SH-SY5Y (cell line): ENCODE measurements around the gene AHNAK.

Source experiments
- GATA2 ChIP-seq: IDR thresholded peaks from 2 replicates; pipeline ENCODE4 v1.6.1; 2011; ENCODE audit warnings: mild to moderate bottlenecking, low read depth, low read length
- GATA3 ChIP-seq: IDR thresholded peaks from 2 replicates; pipeline ENCODE4 v1.6.1; 2011; ENCODE audit warnings: low read depth, mild to moderate bottlenecking, low read length, moderate library complexity

The AHNAK gene

DNA sequence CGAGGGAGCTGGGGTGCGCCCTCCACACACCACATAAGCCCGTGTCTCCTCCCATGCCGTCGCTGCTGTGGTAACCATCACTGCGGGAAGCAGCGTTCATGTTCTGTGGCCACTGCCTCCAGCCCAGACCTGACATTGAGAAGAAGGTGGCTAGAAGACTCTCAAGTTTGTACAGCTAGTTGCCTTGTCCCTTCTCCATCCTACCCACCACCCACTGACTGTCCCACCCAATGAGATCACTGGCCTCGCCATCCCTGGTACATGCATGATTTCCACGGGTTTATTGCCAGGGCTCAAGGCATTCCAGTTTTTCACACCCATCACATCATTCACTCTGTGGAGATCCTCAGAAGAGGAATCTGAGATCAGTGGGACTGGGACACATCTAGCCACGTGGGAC, 33.0 kb downstream of the AHNAK start:
- TF ChIP-seq GATA2 (no peak), GATA3 (no peak)

DNA sequence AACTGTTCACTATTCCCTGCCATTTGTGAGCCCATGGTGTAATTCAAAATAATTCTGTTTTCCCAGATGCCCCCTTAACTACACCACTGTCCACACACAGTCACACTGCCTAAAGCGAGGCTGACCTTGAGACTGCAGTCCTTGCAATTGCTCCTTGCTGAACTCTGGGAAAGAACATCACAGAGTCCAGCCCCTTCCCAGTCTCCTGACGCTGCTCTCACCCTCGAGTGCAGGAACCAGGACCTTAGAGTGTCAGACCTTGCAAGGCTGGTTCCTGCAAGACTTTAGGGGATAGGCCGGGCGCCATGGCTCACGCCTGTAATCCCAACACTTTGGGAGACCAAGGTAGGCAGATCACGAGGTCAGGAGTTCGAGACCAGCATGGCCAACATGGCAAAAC, 33.6 kb downstream of the AHNAK start:
- no peak for TF ChIP-seq GATA3
- TF ChIP-seq GATA2 = no peak

DNA sequence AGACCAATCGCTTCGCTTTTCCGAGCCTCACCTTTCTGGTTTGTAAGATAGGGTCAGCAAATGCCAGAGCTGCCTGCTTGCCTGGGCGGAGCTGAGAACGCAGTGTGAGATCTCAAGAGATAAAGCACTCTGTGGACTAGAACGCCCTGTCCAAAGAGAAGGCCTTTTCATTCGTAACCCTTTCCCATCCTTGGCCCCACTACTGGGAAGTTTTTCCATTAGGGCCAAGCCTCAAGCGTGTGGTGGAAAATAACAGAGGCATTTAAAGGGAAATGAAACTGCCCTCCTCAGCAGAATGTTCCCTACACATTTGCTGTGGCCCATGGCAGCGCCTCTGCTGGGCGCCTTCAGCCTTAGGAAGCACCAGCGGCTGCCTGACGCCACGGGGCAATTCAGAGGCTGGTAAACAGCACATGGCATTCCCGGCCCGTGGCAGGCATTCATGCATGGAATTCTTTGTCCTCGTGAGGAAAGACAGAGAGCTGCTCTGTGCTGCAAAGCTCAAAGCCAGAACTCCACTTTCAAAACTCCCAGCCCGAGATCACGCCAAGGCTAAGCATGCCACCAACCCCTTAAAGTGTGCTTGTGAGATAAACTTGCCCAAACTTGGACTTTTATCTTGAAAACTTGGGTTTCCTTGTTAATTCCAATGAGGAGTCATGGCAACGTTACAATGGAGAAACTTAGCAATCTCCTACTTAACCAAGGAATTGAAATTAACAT, 38.1 kb downstream of the AHNAK start:
- peak; percentile 73 for TF ChIP-seq GATA2
- no peak for TF ChIP-seq GATA3

DNA sequence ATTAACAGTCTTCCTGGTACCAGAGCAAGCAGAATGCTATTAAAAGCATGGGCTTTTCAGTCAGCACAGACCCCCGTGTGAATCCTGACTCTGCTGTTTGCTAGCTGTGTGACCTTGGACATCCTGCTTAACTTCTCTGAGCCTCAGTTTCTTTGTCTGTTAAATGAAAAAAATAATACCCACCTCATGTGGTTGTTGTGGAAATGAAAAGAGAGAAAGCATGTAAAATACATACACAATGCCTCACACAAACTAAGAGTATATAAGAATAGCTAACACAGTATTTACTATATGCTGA, 39.5 kb downstream of the AHNAK start:
- TF ChIP-seq GATA3 (no peak), GATA2 (no peak)

DNA sequence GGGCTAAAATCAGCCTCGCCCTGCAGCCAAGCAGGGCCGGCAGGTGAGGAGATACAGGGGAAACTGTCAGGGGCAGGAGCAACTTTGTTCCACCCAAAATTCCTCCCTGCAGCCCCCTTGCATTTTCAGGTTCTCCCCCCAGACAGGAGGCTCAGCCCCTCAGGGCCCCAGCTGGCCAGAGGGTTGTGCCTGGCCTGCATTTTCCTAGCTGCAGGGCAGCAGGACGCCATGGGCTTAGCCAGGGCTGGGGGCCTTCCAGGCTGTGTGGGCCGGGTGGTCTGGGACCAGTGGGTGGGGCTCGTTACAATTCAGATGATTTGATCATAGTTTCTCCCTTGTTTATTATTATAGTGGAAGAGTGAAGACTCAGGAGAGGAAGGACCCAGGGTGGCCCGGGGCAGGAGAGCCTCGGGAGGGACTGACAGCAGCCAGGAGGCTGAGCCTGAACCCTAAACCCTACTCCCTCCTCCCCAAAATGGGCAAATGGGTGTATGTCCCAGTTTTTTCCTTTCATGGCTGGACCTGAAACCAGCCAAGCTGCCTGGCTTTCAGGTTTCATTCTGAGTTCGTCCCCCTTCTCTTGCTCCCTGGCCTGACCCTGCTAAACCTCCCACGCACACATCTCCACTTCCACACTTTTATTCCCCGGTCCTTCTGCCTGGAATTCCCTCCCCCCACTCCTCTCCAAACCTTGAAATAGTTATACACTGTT, 40.0 kb downstream of the AHNAK start:
- TF ChIP-seq GATA2 = no peak
- no peak for TF ChIP-seq GATA3

DNA sequence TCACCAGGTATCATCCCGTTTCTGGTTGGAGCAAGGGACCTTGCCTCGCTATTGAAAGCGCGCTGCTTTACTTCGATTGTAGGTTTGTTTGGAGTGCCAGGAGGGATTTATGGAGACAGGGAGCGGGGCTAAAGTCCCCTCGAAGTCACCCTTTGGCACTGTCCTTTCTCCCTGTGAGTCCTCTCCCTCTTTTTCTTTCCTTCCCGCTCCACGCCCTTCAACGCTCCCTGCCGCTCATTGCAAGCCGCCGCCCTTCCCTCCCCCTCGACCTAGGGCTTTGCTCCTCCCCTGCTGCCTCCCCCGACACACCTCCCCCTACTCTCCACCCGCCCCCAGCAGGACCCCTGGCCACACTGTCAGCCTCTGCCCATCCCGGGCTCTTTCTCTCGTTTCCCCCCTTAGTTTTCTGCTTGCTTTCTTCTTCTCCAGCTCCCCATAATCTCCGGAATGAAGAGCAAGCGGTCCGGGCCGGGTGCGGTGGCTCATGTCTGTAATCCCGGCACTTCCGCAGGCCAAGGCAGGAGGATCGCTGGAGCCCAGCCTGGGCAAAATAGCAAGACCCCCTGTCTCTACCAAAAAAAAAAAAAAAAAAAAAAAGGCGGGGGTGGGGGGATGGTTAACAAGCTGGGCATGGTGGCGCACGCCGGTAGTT, 41.0 kb downstream of the AHNAK start:
- no peak for TF ChIP-seq GATA3
- no peak for TF ChIP-seq GATA2

DNA sequence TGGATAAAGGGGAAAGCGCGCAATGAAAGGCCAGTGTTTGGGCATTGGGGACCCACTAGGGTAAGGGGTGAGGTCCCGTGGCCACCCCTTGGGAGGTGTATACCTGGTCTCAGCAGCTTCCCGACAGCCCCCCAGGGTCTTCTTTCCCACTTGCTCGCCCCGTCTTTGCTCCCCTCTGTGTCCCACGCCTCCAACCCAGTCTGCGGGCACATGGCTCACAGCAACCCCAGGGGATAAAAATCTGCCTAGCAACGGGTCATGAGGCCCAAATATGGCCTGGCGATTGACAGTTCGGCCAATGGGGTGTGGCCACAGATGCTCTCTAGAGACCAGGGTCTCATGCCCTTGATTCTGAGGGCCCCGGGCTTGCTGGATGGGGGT, 41.6 kb downstream of the AHNAK start:
- TF ChIP-seq GATA2 = no peak
- no peak for TF ChIP-seq GATA3

DNA sequence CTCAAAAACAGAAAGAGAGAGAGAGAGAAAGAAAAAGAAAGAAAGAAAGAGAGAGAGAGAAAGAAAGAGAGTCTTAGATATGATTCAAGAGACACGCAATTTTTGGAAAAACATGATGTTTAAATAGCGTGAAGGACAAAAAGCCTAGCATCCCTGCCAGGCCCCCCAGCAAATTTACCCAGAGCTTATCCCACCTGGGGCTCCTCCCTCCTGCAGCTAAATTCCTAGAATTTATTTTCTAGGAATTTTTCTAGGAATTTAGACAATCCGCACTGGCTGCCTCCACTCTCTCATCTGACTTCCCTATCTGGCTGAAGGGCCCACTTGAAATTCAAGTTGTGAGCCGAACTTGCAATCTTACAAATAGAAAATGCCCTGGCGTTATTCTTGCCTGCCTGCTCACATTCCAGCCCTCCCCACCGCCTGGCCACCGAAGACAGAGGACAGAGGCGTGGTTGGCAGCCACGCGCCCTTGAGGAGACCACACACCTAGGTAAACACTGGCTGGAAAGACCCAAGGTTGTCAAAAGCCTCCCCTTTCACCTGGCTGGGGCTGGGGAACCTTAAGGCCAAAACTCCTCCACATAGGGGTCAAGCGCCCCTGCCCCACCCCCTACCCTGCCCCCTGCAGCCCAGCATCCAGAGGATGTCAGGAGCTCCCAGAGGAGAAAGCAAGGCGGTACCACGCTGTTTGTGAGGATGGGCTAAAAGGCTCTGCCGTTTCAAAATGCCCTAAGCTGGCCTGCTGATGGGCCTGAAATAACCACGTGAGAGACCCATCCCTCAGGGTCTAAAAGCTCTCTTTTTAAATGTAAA, 42.2 kb downstream of the AHNAK start:
- TF ChIP-seq GATA3 (no peak), GATA2 (no peak)

DNA sequence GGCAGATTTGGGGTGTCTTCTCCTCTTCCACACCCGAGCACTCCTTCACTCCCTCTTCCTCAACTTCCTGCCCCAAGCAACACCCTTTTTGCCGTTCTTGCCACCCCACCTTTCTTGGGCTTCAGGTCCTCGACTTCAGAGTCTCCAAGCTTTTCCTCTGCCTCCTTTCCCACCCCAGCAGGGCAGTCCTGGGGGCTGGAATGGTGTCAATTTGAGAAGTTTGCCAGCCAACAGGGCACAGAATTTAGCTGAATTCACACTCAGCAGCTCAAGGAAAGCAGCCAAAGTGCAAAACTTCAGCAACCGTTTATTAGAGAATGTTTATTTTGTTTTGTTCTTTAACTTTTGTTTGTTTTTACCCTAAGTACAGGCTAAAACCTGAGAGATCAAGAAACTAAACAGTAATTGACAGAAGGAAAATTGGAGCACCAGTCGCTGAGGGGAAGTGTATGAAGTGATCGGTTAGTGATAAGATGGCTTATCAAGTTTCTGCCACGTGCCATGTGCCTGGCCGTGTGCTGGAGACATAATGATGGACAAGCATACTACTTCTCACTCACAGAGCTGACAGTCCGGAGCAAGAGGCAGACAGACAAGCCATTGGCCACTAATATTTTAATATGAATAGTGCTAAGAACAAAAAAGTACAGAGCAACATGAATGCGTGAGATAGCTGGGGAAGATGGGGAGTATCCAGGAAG, 44.4 kb downstream of the AHNAK start:
- TF ChIP-seq GATA3 = no peak
- 0 out of 2 replicates have a peak, but pooled peaks have one; percentile 14 for TF ChIP-seq GATA2

DNA sequence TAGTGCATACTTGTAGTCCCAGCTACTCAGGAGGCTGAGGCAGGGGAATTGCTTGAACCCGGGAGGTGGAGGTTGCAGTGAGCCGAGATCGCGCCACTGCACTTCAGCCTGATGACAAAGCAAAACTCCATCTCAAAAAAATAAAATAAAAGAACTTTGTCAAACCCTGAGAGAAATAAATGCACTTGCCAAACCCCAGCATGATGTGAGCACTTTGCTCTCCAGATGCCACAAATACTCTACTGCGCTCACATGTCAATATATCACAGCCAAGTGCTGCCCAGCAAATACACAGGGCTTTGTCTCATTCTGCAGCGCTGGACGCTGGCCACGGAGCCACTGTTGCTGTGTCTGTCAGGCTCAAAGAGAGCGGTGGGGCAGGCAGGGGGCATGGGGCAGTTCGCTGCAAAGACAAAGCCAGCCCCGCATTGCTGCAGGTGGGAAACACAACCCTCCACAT, 45.1 kb downstream of the AHNAK start:
- no peak for TF ChIP-seq GATA3
- TF ChIP-seq GATA2 = no peak

DNA sequence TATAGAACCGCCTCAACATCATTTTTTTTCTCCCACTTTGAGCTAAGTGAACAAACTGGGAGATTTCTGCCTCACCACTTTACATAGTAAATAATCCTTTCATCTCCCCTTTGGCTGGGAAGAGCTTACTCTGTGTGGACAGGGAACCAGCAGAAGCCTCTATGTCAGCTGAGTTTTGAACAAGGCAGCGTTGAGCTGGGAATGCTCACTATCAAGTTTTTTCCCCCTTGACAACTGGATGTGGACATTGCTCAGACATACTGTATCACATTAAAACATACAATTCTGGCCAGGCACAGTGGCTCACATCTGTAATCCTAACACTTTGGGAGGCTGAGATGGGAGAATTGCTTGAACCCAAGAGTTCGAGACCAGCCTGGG, 46.0 kb downstream of the AHNAK start:
- TF ChIP-seq GATA2 (no peak), GATA3 (no peak)

DNA sequence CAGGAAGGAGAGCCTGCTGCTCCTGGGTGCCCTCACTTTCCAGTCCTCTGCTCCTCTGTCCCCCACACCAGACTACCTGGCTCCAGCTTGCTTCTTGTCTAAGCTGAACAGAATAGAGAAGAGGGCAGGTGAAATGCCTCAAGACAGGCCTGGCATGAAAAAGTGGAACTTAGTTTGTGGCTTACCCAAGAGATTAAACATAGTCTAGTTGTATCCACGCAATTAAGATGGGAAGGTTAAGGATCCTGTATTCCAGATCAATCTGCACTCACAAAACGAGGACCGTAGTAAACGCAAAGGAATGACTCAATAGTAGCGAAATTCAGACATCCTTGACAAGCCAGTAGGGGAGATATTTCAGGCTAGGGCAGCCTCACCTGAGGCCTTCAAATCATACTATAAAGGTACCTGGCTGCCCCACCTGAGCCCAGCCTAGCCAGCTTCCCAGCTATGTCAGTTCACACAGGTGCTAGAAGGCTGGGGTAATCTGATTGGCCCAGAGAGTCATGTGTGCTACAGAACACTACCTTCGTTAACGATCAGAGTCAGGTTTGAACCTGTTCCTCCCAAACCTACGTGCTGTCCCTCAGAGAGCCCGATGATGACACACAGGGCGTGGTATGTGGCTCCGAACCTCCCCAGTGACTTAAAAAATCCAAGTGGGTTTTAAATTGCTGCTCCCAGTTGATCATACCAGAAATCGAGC, 46.5 kb downstream of the AHNAK start:
- no peak for TF ChIP-seq GATA2
- no peak for TF ChIP-seq GATA3
